ENCODE measurements around the gene EPHA2.

- no peak for TF ChIP-seq CTCF (IDR thresholded peaks at IDR 0.05; ENCODE audit: low read depth, low read length)
- TF ChIP-seq MAX (IDR thresholded peaks at IDR 0.05; ENCODE audit: low read depth, low read length) = no peak
Observed at GRCh38 chr1:16081636-16082035, 74.2 kb downstream of the EPHA2 start.
